BLaER1 (cell line): ENCODE results near the gene DBX1.

Source experiments
- H3K27ac ChIP-seq: shearing (Covaris generic); formaldehyde crosslinking; 2 replicates; pipeline ENCODE4 v1.8.1; 2022
- H3K27me3 ChIP-seq: shearing (Covaris generic); formaldehyde crosslinking; 2 replicates; pipeline ENCODE4 v1.8.1; 2022
- H3K36me3 ChIP-seq: shearing (Covaris generic); formaldehyde crosslinking; 2 replicates; pipeline ENCODE4 v1.8.1; 2022
- H3K4me1 ChIP-seq: shearing (Covaris generic); formaldehyde crosslinking; 2 replicates; pipeline ENCODE4 v1.8.1; 2022
- H3K4me2 ChIP-seq: shearing (Covaris generic); formaldehyde crosslinking; 2 replicates; pipeline ENCODE4 v1.8.1; 2022
- H3K4me3 ChIP-seq: shearing (Covaris generic); formaldehyde crosslinking; 2 replicates; pipeline ENCODE4 v1.8.1; 2022
- H3K9ac ChIP-seq: shearing (Covaris generic); formaldehyde crosslinking; 2 replicates; pipeline ENCODE4 v1.8.1; 2022
- H3K9me3 ChIP-seq: shearing (Covaris generic); formaldehyde crosslinking; 2 replicates; pipeline ENCODE4 v1.8.1; 2022
- H4K20me1 ChIP-seq: shearing (Covaris generic); formaldehyde crosslinking; 2 replicates; pipeline ENCODE4 v1.8.1; 2022
- Cebpa-rat ChIP-seq: shearing (Covaris generic); IDR thresholded peaks from 2 replicates; pipeline ENCODE4 v1.8.1; 2022

DBX1 gene

GRCh38 chr11:20193307-20193706 is 33.0 kb upstream of the DBX1 start:
- H3K27me3 ChIP-seq: no peaks in the 10 kb centered on the region

GRCh38 chr11:20192641-20193040 is 32.4 kb upstream of the DBX1 start:
- Histone ChIP-seq H3K4me3 (no peak overlapping the region), H3K9me3 (no peaks in the 10 kb centered on the region), H3K4me1 (no peaks in the 10 kb centered on the region), H3K27me3 (no peaks in the 10 kb centered on the region), H3K27ac (no peak overlapping the region), H3K4me2 (no peak overlapping the region), H3K36me3 (no peaks in the 10 kb centered on the region), H4K20me1 (no peaks in the 10 kb centered on the region), H3K9ac (no peak overlapping the region)
- no peak for TF ChIP-seq Cebpa-rat

More at GRCh38 chr11:20193307-20193706, 33.0 kb upstream of the DBX1 start:
- H3K27ac ChIP-seq: no peak overlapping the region
- no peak overlapping the region for H3K9ac ChIP-seq
- H3K36me3 ChIP-seq: no peaks in the 10 kb centered on the region
- H4K20me1 ChIP-seq: no peaks in the 10 kb centered on the region
- no peak overlapping the region for H3K4me3 ChIP-seq
- TF ChIP-seq Cebpa-rat: no peak
- no peaks in the 10 kb centered on the region for H3K9me3 ChIP-seq
- H3K4me1 ChIP-seq: no peaks in the 10 kb centered on the region
- no peak overlapping the region for H3K4me2 ChIP-seq

GRCh38 chr11:20192151-20192550 is 31.9 kb upstream of the DBX1 start:
- Histone ChIP-seq H3K27me3 (no peaks in the 10 kb centered on the region), H3K4me3 (no peak overlapping the region), H3K4me2 (no peak overlapping the region), H3K4me1 (peaks cover 3% of the 10 kb centered on the region), H3K36me3 (no peaks in the 10 kb centered on the region), H3K9me3 (no peaks in the 10 kb centered on the region), H4K20me1 (no peaks in the 10 kb centered on the region), H3K27ac (no peak overlapping the region), H3K9ac (no peak overlapping the region)
- no peak for TF ChIP-seq Cebpa-rat

- no peak overlapping the region for H3K27ac ChIP-seq
- peaks cover 12% of the 10 kb centered on the region for H3K4me1 ChIP-seq
- no peak for TF ChIP-seq Cebpa-rat
- no peaks in the 10 kb centered on the region for H4K20me1 ChIP-seq
- no peaks in the 10 kb centered on the region for H3K36me3 ChIP-seq
- peaks cover 8% of the 10 kb centered on the region for H3K9me3 ChIP-seq
- no peak overlapping the region for H3K4me3 ChIP-seq
- no peak overlapping the region for H3K9ac ChIP-seq
- H3K4me2 ChIP-seq: no peak overlapping the region
- H3K27me3 ChIP-seq: no peaks in the 10 kb centered on the region
These were observed 18.7 kb upstream of the DBX1 start for GRCh38 chr11:20178976-20179375.

GRCh38 chr11:20177136-20177535 is 16.9 kb upstream of the DBX1 start:
- Histone ChIP-seq H3K9me3 (peaks cover 4% of the 10 kb centered on the region), H3K27ac (no peak overlapping the region), H3K27me3 (no peaks in the 10 kb centered on the region), H3K36me3 (no peaks in the 10 kb centered on the region), H4K20me1 (no peaks in the 10 kb centered on the region), H3K4me3 (no peak overlapping the region), H3K4me2 (peak overlapping the region; percentile 43), H3K4me1 (peaks cover 12% of the 10 kb centered on the region), H3K9ac (no peak overlapping the region)
- TF ChIP-seq Cebpa-rat: no peak

GRCh38 chr11:20172721-20173447 is 12.6 kb upstream of the DBX1 start:
- Histone ChIP-seq H3K9ac (no peak overlapping the region), H4K20me1 (no peaks in the 10 kb centered on the region), H3K4me2 (no peak overlapping the region), H3K9me3 (peaks cover 11% of the 10 kb centered on the region), H3K4me1 (peaks cover 12% of the 10 kb centered on the region), H3K4me3 (no peak overlapping the region), H3K27ac (no peak overlapping the region), H3K27me3 (no peaks in the 10 kb centered on the region), H3K36me3 (no peaks in the 10 kb centered on the region)
- TF ChIP-seq Cebpa-rat: no peak

GRCh38 chr11:20163783-20164481 is 3.7 kb upstream of the DBX1 start:
- Histone ChIP-seq H4K20me1 (peaks cover 27% of the 10 kb centered on the region), H3K9me3 (peaks cover 26% of the 10 kb centered on the region), H3K9ac (no peak overlapping the region), H3K4me2 (peak overlapping the region; percentile 52; the same call in 1 of the 2 replicates), H3K27me3 (peaks cover 81% of the 10 kb centered on the region), H3K27ac (no peak overlapping the region), H3K4me1 (0 out of 2 replicates have a peak, but pooled peaks cover 7% of the 10 kb centered on the region), H3K4me3 (no peak overlapping the region), H3K36me3 (no peaks in the 10 kb centered on the region)
- no peak for TF ChIP-seq Cebpa-rat

- 0 out of 2 replicates have a peak, but pooled peaks cover 7% of the 10 kb centered on the region for H3K4me1 ChIP-seq
- H3K36me3 ChIP-seq: no peaks in the 10 kb centered on the region
- no peak for TF ChIP-seq Cebpa-rat
- no peak overlapping the region for H3K27ac ChIP-seq
- no peak overlapping the region for H3K9ac ChIP-seq
- H3K27me3 ChIP-seq: peaks cover 89% of the 10 kb centered on the region
- peak overlapping the region; percentile 33; the same call in 1 of the 2 replicates for H3K4me3 ChIP-seq
- H3K4me2 ChIP-seq: peak overlapping the region; percentile 52
- H3K9me3 ChIP-seq: peaks cover 31% of the 10 kb centered on the region
- H4K20me1 ChIP-seq: peaks cover 27% of the 10 kb centered on the region
These were observed 2.8 kb upstream of the DBX1 start for GRCh38 chr11:20162824-20163782.

- Histone ChIP-seq H3K27ac (no peak overlapping the region), H3K4me2 (no peak overlapping the region), H3K9ac (no peak overlapping the region), H3K4me1 (peaks cover 12% of the 10 kb centered on the region; the same call in 1 of the 2 replicates), H3K9me3 (peaks cover 31% of the 10 kb centered on the region), H4K20me1 (peaks cover 27% of the 10 kb centered on the region), H3K4me3 (no peak overlapping the region), H3K36me3 (no peaks in the 10 kb centered on the region), H3K27me3 (peaks cover 95% of the 10 kb centered on the region)
- TF ChIP-seq Cebpa-rat: no peak
These were observed 1.9 kb upstream of the DBX1 start for GRCh38 chr11:20161923-20162744.
